ENCODE data around the gene C11orf58. TPM values are rescaled to one million over a fixed set of nuclear protein-coding genes. Genes with fewer than 3 reads are reported as not detected.
A peak's percentile ranks its signal among the peaks of the same experiment; 100 is the strongest.

C11orf58 gene
- total RNA-seq, 1 donor from 2014 or later, result 127 TPM

- no peak for DNase-seq (ENCODE audit: low read depth)
Measured at GRCh38 chr11:16784666-16785065, 46.2 kb downstream of the C11orf58 start.

- peak; percentile 78 for DNase-seq (ENCODE audit: low read depth)
Measured at GRCh38 chr11:16785520-16786128, 47.2 kb downstream of the C11orf58 start.

GRCh38 chr11:16786131-16786530 is 47.7 kb downstream of the C11orf58 start:
- no peak for DNase-seq (ENCODE audit: low read depth)

- no peak for DNase-seq (ENCODE audit: low read depth)
Measured at GRCh38 chr11:16787035-16787742, 48.7 kb downstream of the C11orf58 start.

- peak; percentile 58 for DNase-seq (ENCODE audit: low read depth)
Measured at GRCh38 chr11:16788141-16789062, 50.0 kb downstream of the C11orf58 start.

- peak; percentile 6 for DNase-seq (ENCODE audit: low read depth)
Measured at GRCh38 chr11:16789063-16789420, 50.6 kb downstream of the C11orf58 start.

- no peak for DNase-seq (ENCODE audit: low read depth)
Measured at GRCh38 chr11:16789560-16790485, 51.4 kb downstream of the C11orf58 start.

GRCh38 chr11:16790486-16791190 is 52.2 kb downstream of the C11orf58 start:
- no peak for DNase-seq (ENCODE audit: low read depth)

- peak; percentile 77 for DNase-seq (ENCODE audit: low read depth)
Measured at GRCh38 chr11:16791191-16791961, 52.9 kb downstream of the C11orf58 start.

GRCh38 chr11:16792426-16792825 is 54.0 kb downstream of the C11orf58 start:
- peak; percentile 58 for DNase-seq (ENCODE audit: low read depth)

- peak; percentile 7 for DNase-seq (ENCODE audit: low read depth)
Measured at GRCh38 chr11:16793009-16793408, 54.6 kb downstream of the C11orf58 start.

- peak; percentile 22 for DNase-seq (ENCODE audit: low read depth)
Measured at GRCh38 chr11:16793511-16793910, 55.1 kb downstream of the C11orf58 start.

GRCh38 chr11:16794047-16794818 is 55.8 kb downstream of the C11orf58 start:
- DNase-seq (ENCODE audit: low read depth), result no peak

GRCh38 chr11:16795146-16795545 is 56.7 kb downstream of the C11orf58 start:
- no peak for DNase-seq (ENCODE audit: low read depth)

- no peak for DNase-seq (ENCODE audit: low read depth)
Measured at GRCh38 chr11:16796311-16796710, 57.9 kb downstream of the C11orf58 start.

GRCh38 chr11:16797776-16798175 is 59.3 kb downstream of the C11orf58 start:
- no peak for DNase-seq (ENCODE audit: low read depth)

- no peak for DNase-seq (ENCODE audit: low read depth)
Measured at GRCh38 chr11:16799221-16799620, 60.8 kb downstream of the C11orf58 start.

GRCh38 chr11:16799890-16800289 is 61.4 kb downstream of the C11orf58 start:
- DNase-seq (ENCODE audit: low read depth), result no peak

- DNase-seq (ENCODE audit: low read depth), result no peak
Measured at GRCh38 chr11:16800382-16800781, 61.9 kb downstream of the C11orf58 start.

Data from myocyte (in vitro differentiated cells).